ENCODE results near the gene IFI6.
A peak's percentile ranks its signal among the peaks of the same experiment; 100 is the strongest.
"Not testable (repeated sequence)": the region's sequence is repeated elsewhere in the genome, so short reads cannot be mapped to it uniquely, and the experiment has no call there.

Gene IFI6, protein sequence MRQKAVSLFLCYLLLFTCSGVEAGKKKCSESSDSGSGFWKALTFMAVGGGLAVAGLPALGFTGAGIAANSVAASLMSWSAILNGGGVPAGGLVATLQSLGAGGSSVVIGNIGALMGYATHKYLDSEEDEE

DNA sequence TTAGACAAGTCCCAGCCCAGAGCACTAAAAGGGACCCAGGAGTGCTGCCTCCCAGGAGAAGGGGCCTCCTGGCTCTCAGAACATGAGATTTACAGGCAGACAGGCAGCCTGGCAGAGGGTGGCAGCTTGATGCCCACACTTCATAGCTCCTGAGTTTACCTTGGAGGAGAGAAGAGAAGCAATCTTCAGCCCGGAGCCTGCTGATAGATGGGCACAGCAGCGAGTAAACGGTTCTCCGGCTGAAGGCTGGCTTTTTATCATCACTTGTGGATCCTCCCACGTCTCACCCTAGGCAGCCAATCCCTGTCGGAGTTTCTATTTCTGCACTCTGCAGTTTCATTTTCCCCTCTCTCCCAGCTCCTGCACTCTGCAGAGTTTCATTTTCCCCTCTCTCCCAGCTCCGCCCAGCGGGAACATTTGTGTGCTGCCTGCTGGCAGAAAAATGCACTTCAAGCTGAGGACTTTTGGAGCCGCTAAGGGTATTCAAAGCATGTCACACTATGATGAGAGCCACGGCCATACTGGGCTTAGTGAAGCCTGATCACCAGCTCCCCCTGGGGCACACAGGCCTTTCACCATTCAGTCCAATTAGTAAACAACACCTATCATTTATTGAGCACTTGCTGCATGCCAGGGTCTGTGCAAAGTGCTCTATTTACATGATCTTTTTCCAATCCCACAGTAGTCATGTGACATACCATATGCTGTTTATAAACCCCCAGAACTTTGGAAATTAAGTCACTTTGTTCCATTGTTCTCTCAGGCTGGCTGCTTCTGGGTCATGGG, at the start of gene IFI6:
TSS of gene IFI6 (minus strand) at position 229 of the 786 bp plus-strand sequence. CDS start 2,878 bp downstream, outside the sequence.
- peak; percentile 67 to 71 for DNase-seq (ENCODE audit: low read depth in 2 of 2)

DNA sequence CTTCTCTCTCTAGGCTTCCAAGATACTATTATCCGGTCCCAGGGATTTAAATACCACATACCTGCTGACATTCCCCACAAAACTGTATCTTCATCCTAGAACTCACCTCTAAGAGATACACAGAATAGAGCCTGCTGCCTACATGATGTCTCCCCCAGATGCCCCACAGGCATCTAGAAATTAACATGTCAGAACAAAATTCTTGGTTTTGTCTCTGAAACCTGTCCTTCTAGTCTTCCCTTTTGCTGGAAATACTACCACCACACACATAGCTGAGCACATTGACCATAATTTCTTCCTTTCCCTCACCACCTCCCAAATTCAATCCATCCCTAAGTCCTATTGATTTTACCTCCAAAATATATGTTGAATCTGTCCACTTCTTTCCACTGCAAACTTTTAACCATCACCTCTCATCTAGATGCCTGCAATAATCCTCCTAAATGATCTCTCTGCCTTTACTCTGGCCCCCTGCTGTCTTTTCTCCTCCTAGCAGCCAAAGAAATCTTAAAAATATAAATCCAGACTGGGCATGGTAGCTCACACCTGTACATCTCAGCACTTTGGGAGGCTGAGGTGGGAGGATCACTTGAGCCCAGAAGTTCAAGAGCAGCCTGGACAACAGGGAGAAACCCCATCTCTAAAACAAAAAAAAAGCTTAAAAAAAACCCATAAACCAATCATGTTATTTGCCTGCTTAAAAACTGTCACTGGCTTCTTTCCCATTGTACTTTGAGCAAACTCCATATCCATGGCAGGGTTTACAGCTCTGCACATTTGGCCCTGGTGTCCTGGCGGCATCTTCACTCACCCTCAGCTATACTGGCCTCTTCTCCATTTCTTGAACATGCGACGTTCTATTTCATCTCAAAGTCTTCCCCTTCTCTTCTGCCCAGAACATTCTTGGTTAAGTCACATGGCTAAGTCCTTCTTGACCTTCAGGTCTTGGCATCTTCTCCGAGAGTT, 47.6 kb upstream of the IFI6 start:
- no peak for DNase-seq (ENCODE audit: low read depth in 2 of 2)

DNA sequence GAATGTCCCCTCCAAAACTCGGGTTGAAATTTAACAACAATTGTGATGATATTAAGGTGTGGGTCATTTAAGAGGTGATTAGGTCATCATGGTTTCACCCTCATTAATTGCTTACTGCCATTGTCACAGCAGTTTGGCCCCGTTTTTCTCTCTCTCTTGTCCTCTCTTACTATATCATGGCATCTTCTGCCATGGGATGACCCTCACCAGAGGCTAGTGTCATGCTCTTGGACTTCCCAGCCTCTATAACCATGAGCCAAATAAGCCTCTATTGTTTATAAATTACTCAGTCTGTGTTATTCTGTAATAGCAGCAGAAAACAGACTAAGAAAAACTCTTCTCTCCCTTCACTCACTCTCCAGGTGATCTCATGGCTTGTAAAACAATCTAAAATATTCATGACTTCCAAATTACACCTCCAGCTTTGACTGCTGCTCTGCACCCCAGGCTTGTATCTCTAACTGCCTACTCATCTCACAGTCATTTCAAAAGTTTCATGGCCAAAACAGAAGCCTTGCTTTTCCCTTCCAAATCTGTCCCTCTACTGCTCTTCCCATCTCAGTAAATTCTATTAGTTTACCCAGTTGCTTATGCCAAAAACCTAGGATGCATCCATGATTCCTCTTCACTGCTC, 44.4 kb upstream of the IFI6 start:
- no peak for DNase-seq (ENCODE audit: low read depth in 2 of 2)

DNA sequence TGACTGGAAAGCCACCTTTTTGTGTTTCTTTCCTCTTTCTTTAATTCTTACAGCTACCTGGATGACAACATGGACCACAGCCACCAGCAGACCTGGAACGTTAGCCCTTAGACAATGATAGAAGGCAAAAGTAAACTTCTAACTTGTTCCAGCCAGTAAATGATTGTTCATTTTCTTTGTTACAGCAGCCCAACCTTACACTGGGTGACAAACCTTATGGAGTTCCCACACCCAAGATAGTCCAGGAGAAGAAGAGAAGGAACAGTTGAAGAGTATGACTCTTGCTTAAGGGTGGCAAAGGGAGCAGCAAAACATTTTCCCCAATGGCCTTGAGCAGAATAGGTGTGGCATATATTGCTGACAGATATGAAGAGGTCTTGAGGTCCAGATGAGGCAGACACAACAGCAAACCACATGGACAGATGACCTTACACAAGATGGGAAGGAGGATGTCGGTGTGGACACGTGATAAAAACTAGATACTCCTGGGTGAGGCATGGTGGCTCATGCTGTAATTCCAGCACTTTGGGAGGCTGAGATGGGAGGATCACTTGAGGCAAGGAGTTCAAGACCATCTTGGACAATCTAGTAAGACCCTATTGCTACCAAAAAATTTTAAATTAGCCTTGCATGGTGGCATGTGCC, 42.0 kb upstream of the IFI6 start:
- DNase-seq (ENCODE audit: low read depth in 2 of 2) = no peak

DNA sequence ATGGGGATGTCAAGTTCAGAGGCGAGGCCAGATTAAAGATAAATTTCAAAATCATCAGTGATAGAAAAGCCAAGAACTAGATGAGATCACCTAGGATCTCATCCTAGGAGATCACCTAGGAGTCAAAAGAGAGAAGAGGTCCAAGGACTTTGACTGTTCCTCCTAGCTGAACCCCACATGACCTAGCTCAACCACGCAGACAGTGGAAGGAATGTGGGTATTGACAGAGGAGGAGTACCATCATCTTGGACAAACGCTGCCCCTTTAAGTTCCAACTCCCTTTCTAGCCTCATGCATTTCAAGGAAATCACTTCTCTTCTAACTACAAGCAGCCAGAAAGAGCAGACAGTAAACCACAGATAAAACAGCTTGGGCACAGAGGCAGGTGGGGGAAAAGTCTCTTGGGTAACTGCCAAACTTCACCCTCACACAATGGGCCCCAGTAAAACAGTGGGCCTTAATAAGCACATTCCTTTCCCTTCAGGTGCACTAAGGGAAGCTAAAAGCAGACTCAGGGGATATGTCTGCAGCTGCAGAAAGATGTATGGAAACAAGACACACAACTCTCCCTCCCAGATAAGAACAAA, 41.2 kb upstream of the IFI6 start:
- DNase-seq (ENCODE audit: low read depth in 2 of 2) = no peak

DNA sequence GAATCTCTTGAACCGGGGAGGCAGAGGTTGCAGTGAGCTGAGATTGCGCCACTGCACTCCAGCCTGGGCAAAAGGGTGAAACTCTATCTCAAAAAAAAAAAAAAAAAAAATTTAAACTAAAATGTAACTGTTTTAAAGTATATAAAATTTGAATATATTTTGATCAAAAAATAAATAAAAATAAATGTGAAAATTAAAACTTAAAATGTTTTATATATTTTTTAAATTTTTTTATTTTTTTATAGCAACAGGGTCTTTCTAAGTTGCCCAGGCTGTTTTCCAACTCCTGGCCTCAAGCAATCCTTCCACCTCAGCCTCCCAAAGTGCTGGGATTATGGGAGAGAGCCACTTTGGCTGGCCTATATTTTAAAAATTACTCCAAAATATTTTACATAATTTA, 38.6 kb upstream of the IFI6 start:
- no peak for DNase-seq (ENCODE audit: low read depth in 2 of 2)

DNA sequence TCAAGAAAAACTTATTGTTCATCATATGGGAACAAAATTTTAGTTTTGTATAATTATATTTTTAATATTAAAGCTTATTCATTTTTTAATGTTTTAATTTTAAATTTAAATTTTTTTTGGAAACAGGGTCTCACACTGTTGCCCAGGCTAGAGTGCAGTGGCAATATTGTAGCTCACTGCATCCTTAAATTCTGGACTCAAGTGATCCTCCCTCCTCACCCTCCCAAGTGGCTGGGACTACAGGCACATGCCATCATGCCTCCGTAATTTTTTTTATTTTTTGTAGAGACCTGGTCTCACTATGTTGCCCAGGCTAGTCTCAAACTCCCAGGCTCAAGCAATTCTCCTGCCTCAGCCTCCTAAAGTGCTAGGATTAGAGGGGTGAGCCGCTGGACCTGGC, 33.6 kb upstream of the IFI6 start:
- no peak for DNase-seq (ENCODE audit: low read depth in 2 of 2)

DNA sequence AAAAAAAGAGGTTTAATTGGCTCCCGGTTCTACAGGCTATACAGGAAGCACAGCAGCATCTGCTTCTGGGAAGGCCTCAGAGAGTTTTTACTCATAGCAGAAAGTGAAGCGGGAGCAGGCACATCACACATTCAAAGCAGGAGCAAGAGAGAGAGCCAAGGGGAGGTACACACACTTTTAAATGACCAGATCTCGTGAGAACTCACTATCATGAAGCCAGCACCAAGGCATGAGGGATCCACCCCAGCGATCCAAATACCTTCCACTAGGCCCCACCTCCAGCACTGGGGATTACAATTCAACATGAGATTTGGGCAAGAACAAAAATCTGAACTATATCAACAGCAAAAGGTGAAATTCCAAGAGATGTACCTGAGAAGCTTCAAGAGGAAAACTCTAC, 33.0 kb upstream of the IFI6 start:
- DNase-seq (ENCODE audit: low read depth in 2 of 2) = no peak

DNA sequence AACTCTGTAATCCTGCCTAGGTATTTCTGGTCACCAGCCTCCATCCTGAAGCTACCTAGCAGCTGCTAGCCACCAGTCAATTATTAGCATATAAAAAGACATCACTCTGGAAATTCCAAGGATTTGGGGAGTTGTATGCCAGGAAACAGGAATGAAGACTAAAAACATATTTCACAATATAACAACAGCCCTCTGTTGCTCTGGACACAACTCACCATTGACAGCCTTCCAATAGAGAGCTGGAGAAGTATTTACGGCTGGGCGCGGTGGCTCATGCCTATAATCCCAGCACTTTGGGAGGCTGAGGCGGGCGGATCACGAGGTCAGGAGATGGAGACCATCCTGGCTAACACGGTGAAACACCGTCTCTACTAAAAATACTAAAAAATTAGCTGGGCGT, 24.8 kb upstream of the IFI6 start:
- DNase-seq (ENCODE audit: low read depth in 2 of 2) = not testable (repeated sequence)

DNA sequence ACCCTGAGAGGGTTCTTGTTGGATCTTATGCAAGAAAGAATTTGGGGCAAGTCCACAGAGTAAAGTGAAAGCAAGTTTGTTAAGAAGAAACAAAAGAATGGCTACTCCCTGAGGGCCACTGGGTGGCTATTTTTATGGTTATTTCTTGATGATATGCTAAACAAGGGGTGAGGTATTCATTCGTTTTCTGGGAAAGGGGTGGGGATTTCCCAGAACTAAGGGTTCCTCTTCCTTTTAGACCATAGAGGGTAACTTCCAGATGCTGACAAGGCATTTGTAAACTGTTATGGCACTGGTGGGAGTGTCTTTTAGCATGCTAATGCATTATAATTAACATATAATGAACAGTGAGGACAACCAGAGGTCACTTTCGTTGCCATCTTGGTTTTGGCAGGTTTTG, 18.2 kb upstream of the IFI6 start:
- no peak for DNase-seq (ENCODE audit: low read depth in 2 of 2)

DNA sequence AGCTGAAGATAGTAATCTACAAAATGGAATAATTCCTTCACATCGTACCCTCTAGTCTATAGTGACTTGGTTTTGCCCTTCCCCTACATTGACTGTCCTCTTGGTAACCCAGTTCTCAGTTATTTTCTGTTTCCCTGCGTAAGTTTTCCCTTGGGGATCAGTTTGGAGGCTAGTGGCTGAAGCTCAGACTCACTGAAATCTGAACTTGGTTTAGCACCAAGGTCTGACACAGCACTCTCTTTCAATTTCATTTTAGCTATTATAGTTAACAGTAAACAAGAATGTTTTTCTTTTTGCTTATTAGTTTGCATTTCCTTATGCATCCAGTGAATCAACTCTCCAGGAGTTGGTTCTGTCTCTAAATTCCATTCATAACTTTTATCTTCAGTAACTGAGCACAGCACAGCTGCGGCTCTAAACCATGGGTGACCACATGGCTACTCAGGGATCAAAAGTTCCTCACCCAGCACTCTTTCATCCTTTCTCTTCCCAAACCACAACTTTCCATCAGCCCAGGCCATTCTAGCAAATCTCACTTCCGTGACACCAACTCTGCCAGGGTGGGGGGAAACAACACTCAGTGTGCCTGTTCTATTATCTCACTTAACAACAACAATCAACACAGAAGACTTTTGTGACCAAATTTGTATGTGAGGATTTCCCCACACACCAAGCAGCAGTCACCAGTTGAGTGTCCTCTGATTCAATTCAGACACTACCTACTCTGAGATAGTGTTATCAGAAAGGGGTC, 17.6 kb upstream of the IFI6 start:
- no peak for DNase-seq (ENCODE audit: low read depth in 2 of 2)

DNA sequence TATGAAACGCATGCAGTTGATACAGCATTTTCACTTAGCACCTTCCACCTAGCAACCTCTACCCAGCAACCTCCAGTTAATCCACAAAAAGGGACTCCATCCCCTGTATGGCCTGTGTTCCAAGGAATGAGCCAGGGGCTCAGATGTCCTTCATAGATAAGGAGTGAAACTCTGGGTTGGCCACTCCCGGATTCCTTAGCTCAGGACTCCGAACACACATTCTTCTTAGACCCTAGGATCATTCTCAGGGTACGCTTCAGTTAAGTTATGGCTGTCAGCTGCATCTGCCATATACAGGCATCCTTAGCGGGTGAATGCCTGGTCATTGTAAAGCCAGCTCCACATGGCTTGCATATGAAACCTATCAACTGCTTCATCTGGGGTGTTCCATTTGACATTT, 15.9 kb upstream of the IFI6 start:
- DNase-seq (ENCODE audit: low read depth in 2 of 2) = no peak

DNA sequence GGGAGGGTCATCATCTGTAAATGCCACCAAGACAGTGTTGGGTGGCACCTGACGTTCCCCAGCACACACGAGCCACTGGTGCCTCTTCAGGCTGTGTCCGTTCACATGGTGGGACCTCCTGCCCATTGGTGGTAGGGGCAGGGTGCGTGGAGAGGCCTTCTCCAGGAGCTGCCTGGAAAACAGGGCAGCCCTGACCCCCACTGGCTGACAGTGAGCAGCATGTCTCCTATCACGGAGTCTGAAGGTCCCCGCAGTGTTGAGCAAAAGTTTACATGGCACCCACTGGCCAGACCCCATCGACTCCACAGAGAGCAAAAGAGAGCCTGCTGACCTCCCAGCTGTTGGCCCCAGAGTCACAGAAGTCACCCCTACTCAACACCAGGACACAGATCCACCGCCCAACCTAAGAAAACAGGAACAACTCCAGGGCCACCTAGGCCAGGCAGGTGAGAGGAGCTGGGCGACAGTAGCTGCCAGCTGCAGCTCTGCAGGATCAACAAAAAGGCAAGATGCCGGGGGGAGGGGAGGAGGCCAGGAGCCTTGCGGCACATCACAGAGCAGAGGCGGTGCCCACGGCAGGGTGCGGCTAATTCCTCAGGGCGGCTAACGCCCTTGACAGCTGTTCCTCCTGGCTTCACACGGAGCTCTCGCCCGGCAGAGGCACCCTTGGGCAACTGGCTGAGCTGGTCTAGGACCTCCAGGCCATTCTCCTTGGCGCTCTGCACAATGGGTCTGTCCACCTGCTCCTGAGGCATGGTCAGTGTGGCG, 14.4 kb upstream of the IFI6 start:
- no peak for DNase-seq (ENCODE audit: low read depth in 2 of 2)

DNA sequence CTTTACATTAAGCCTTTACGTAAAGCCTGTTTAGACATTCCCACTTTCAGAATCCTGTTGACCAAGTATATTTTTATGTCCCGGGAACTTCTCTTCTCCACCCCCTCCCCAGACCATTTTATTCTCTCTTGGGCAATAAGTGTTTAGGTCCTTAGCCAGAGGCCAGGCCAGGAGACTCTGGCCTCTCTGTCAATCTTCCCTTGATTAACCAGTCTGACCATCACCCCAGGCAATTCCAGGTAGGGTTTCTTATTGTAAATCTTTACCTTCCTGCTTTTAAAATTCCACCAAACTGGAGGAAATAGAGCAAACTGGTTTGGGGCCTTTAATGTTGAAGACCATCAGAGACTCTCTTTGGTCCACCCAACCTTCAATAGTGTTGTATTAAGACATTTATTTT, 12.2 kb upstream of the IFI6 start:
- no peak for DNase-seq (ENCODE audit: low read depth in 2 of 2)

DNA sequence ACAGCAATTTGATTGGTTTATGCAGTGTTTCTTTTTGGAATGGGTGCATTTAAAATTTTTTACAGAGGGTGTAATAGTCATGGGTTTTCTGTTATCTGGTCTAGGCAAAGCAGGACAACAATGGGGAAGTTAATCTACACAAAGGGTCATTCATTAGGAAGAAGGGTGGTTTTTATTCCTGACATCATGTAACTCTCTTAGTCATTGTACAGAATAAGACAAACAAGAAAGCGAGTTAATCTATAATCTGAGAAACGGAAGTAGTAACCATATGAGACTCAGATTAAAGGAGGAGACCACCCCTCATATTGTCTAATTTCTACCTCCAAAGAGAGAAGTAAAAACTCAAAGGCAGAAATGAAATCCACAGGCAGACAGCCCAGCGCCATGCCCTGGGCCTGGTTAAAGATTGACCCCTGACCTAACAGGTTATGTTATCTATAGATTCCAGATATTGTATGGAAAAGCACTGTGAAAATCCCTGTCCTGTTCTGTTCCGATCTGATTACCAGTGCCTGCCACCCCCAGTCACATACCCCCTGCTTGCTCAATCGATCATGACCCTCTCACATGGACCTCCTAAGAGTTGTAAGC, 10.5 kb upstream of the IFI6 start:
- no peak for DNase-seq (ENCODE audit: low read depth in 2 of 2)

DNA sequence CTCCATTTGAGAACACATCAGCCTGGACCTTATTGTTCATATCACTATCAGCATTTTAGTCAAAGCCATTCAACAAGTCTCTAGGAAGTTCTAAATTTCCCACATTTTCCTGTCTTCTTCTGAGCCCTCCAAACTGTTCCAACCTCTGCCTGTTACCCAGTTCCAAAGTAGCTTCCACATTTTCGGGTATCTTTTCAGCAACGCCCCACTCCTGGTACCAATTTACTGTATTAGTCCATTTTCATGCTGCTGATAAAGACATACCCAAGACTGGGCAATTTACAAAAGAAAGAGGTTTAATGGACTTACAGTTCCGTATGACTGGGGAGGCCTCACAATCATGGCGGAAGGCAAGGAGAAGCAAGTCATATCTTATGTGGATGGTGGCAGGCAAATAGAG, 9.6 kb upstream of the IFI6 start:
- not testable (repeated sequence) for DNase-seq (ENCODE audit: low read depth in 2 of 2)

DNA sequence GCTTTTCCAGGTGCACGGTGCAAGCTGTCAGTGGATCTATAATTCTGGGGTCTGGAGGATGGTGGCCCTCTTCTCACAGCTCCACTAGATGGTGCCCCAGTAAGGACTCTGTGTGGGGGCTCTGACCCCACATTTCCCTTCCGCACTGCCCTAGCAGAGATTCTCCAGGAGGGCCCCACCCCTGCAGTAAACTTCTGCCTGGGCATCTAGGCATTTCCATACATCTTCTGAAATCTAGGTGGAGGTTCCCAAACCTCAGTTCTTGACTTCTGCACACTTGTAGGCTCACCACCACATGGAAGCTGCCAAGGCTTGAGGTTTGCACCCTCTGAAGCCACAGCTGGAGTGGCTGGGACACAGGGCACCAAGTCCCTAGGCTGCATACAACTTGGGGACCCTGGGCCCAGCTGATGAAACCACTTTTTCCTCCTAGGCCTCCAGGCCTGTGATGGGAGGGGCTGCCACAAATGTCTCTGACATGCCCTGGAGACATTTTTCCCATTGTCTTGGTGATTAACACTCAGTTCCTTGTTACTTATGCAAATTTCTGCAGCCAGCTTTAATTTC, 8.3 kb upstream of the IFI6 start:
- DNase-seq (ENCODE audit: low read depth in 2 of 2) = not testable (repeated sequence)

DNA sequence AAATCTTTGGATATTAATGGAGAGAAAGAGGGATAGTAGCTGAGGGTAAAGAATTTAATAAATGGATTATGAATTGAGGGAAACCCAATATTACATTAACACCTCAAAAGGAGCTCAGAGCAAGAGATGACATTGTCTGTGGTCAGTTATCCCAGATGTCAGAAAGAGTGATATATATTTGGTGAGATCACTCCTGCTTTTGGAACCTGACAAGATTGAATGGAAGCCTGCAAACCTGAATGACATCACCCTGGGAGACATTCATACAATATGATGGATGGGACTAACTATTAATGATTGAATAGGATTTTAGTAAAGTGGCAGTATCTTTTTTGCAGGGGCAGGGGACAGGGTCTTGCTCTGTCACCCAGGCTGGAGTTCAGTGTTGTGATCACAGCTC, 6.8 kb upstream of the IFI6 start:
- no peak for DNase-seq (ENCODE audit: low read depth in 2 of 2)

DNA sequence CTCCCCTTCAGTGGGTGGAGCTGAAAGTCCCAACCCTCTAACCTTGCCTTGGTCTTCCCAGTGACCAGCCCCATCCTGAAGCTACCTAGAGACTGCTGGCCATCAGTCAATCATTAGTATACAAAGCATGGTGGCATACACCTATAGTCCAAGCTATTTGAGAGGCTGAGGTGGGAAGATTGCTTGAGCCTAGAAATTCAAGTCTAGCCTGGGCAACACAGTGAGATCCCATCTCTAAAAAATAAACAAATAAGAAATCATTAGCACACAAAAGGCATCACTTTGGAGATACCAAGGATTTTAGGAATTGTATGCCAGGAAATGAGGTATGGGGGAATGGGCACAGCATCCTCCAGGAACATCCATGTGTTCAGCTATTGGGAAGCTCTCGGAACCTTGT, 4.4 kb upstream of the IFI6 start:
- no peak for DNase-seq (ENCODE audit: low read depth in 2 of 2)

Data from stimulated activated CD8-positive, alpha-beta memory T cell treated with anti-CD3 and anti-CD28 coated beads, Interleukin-7, amount 100 ng/mL, for 4 hours (primary cell).